Nephron (organoid): ENCODE results near the gene RPP25L.
A peak's percentile ranks its signal among the peaks of the same experiment; 100 is the strongest.

Experiments
- H3K27ac Mint-ChIP-seq, 3 experiments: 2 replicates each; pipeline ENCODE4 v1.8.0; 2020; ENCODE audit warnings: mixed read lengths in 3 of 3, mild to moderate bottlenecking in 2 of 3, moderate library complexity in 1 of 3
- H3K27me3 Mint-ChIP-seq: 2 replicates; pipeline ENCODE4 v1.8.0; 2021; ENCODE audit warnings: low read depth, mild to moderate bottlenecking, moderate library complexity, mixed read lengths
- H3K36me3 Mint-ChIP-seq: 2 replicates; pipeline ENCODE4 v1.8.0; 2020; ENCODE audit warnings: low read depth, mixed read lengths
- H3K4me1 Mint-ChIP-seq: 2 replicates; pipeline ENCODE4 v1.8.0; 2020; ENCODE audit warnings: mixed read lengths
- H3K4me3 Mint-ChIP-seq, 3 experiments: 2 replicates each; pipeline ENCODE4 v1.8.0; 2020; ENCODE audit warnings: mild to moderate bottlenecking in 3 of 3, mixed read lengths in 3 of 3, moderate library complexity in 2 of 3
- H3K9me3 Mint-ChIP-seq: 2 replicates; pipeline ENCODE4 v1.8.0; 2020; ENCODE audit warnings: mixed read lengths
- TF ChIP-seq, protein P1 (sequence below), 3 experiments: fragments of 200-600 bp; sonication (generic); IDR thresholded peaks; one replicate each; pipeline ENCODE4 v1.5.0; 2021; ENCODE audit warnings: antibody characterized with exemption in 3 of 3; ENCODE audit not compliant: unreplicated experiment in 3 of 3

Gene RPP25L

DNA sequence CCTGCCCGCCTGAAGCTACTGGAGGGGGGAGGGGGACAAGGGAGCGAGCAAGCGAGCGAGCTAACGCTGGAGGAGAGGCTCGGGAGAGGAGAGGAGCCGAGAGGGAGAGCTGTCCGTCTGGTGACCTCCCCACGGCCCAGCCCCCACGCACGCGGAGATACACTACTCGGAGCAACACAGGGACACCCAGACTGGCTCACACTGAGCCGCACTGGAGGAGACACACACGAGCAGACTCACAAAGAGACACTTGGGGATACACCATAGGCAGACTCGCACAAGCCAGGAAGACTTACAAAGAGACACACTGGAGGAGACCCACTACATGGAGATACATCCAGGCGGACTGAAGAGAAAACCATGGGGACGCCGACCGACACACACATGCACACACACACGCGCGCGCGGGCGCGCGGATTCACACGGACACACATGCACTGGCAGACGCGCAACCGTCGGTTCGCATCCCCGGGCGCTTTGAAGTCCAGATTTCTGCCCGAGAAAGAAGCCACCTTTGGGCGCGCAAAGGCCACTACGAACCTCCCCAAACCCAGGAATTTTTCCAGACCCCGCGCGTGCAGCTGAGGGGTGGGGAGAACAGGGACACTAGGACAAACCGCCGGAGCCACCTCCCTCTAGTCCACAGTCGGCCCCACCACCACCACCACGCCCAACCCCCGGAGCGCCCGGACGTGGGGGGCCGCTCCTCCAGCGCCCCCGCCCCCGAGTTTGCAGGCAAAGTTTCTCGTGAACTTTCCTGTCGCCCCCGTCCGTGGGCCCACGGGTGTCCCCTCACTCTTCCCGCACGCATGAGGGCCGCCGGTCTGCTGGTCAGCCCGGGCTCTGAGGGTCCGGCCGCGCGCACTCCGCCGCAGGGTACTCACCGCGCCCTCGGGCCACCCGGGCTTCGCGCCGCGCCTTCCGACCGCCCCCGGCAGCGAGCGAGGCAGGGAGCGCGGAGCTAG lies 22.9 kb downstream of the RPP25L start:
- TF ChIP-seq, protein P1, sequence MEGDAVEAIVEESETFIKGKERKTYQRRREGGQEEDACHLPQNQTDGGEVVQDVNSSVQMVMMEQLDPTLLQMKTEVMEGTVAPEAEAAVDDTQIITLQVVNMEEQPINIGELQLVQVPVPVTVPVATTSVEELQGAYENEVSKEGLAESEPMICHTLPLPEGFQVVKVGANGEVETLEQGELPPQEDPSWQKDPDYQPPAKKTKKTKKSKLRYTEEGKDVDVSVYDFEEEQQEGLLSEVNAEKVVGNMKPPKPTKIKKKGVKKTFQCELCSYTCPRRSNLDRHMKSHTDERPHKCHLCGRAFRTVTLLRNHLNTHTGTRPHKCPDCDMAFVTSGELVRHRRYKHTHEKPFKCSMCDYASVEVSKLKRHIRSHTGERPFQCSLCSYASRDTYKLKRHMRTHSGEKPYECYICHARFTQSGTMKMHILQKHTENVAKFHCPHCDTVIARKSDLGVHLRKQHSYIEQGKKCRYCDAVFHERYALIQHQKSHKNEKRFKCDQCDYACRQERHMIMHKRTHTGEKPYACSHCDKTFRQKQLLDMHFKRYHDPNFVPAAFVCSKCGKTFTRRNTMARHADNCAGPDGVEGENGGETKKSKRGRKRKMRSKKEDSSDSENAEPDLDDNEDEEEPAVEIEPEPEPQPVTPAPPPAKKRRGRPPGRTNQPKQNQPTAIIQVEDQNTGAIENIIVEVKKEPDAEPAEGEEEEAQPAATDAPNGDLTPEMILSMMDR (IDR thresholded peaks at IDR 0.05; ENCODE audit: unreplicated experiment in 3 of 3) = no peak
- no peaks in the 10 kb centered on the region for H3K9me3 Mint-ChIP-seq
- H3K27ac Mint-ChIP-seq = peak overlapping the region; percentile 21 to 77 (median 68)
- no peaks in the 10 kb centered on the region for H3K36me3 Mint-ChIP-seq
- peaks cover 83% of the 10 kb centered on the region for H3K27me3 Mint-ChIP-seq
- peaks cover 58% of the 10 kb centered on the region for H3K4me1 Mint-ChIP-seq
- peak overlapping the region; percentile 88 to 92 (median 90) for H3K4me3 Mint-ChIP-seq

DNA sequence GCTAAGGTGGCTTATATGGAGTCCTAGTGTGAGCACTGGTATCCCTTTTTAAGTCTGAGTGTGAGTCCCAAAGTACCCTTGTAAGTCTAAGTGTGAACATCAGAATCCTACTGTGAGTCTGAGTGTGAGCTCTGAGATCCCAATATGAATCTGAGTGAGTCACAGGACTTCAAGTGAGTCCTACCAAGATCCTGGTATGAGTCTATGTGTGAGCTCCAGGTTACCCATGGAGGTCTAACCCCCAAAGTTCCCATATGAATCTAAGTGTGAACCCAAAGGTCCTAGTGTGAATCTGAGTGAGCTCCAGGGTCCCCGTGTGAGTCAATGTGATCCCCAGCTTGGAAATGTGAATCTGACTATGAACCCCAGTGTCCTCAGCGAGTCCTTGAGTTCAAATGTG lies 24.6 kb downstream of the RPP25L start:
- H3K27ac Mint-ChIP-seq = peak overlapping the region in 1 of 3 experiments; percentile 40
- no peaks in the 10 kb centered on the region for H3K36me3 Mint-ChIP-seq
- peaks cover 69% of the 10 kb centered on the region for H3K27me3 Mint-ChIP-seq
- H3K4me3 Mint-ChIP-seq = peak overlapping the region; percentile 88 to 92 (median 90)
- peaks cover 59% of the 10 kb centered on the region for H3K4me1 Mint-ChIP-seq
- TF ChIP-seq, protein P1 (IDR thresholded peaks at IDR 0.05; ENCODE audit: unreplicated experiment in 3 of 3) = no peak
- no peaks in the 10 kb centered on the region for H3K9me3 Mint-ChIP-seq

DNA sequence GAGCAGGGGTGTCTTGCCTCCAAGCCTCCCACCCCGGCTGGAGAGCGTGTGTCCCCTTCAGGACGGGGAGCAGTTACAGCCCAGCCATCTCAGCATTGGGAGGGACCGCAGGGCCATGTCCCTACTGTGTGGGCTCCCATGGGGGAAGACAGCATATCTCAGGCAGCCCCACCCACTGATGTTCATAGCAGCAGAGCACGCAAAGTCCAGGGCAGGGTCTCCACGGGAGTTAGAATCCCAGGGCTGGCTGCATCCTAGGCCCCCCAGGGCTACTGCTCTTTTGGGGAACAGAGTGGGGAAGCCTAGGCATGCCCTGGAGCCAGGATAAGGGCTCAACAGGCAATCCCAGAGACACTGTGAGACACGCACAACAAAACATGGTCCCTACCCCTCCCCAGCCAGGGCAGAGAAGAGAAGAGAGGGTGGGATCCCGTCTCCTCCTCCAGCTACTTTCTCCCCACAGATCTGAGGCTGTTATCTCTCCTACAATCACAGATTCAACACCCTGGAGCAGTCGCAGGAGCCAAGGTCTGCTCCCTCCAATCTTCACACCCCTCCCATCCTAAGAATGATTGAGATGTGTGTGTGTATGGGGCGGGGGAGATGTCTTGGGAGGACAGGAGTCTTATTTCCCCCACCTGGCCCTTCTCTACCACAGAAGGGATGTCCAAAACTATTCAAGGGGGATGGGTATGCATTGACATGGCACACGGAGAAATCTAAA lies 25.8 kb downstream of the RPP25L start:
- no peaks in the 10 kb centered on the region for H3K36me3 Mint-ChIP-seq
- TF ChIP-seq, protein P1 (IDR thresholded peaks at IDR 0.05; ENCODE audit: unreplicated experiment in 3 of 3) = no peak
- peaks cover 63% of the 10 kb centered on the region for H3K4me1 Mint-ChIP-seq
- peak overlapping the region; percentile 88 to 92 (median 90) for H3K4me3 Mint-ChIP-seq
- H3K9me3 Mint-ChIP-seq = no peaks in the 10 kb centered on the region
- peaks cover 65% of the 10 kb centered on the region for H3K27me3 Mint-ChIP-seq
- peak overlapping the region in 2 of 3 experiments; percentile 14 to 78 for H3K27ac Mint-ChIP-seq

DNA sequence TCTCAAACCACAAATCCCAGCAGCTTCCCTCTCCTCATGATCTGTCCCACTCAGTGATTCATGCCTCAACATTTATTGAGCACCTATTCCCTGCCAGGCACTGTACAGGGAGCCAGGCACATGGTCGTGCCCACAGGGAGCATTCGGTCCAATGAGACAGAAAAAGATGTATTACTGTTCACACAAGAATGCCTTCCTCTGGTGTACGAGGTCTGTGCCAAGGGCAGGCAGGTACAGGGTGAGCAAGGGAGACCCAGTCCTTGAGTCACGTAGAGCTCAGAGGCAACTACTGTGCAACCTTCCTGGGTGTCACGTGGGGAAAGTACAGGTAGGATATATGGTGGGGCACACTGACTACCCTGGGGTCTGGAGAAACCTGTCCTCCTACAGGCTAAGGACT lies 26.9 kb downstream of the RPP25L start:
- Mint-ChIP-seq H3K36me3 (no peaks in the 10 kb centered on the region), H3K27me3 (peaks cover 65% of the 10 kb centered on the region), H3K4me3 (no peak overlapping the region), H3K4me1 (peaks cover 74% of the 10 kb centered on the region), H3K9me3 (no peaks in the 10 kb centered on the region), H3K27ac (no peak overlapping the region)
- TF ChIP-seq, protein P1 (IDR thresholded peaks at IDR 0.05; ENCODE audit: unreplicated experiment in 3 of 3) = no peak

DNA sequence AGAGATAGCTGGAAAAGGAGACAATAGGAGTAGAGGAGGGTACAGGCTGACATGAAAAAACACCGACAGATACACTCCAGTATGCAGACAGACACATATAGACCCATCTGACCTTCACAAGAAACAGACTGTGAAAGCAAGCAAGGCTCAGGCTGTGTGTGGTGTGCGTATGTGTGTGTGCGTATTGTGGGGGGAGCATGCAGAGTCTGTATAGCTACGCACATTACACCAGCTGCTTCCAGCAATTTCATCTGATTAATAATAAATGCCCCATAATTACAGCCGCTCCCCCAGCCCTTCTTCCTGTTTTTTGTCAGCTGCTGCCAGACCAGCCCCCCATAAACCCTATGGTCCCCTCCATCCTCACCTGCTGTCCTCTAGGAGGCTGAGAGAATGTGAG lies 29.1 kb downstream of the RPP25L start:
- TF ChIP-seq, protein P1 (IDR thresholded peaks at IDR 0.05; ENCODE audit: unreplicated experiment in 3 of 3) = no peak
- peak overlapping the region in 2 of 3 experiments; percentile 0 to 1 for H3K27ac Mint-ChIP-seq
- H3K4me3 Mint-ChIP-seq = peak overlapping the region in 1 of 3 experiments; percentile 2
- no peaks in the 10 kb centered on the region for H3K9me3 Mint-ChIP-seq
- H3K27me3 Mint-ChIP-seq = peaks cover 61% of the 10 kb centered on the region
- H3K4me1 Mint-ChIP-seq = peaks cover 75% of the 10 kb centered on the region
- H3K36me3 Mint-ChIP-seq = no peaks in the 10 kb centered on the region
